Measurements from ENCODE around the gene GLI3. TPM values are rescaled to one million over a fixed set of nuclear protein-coding genes. Genes with fewer than 3 reads are reported as not detected.

GLI3 gene
- total RNA-seq, 6 experiments from 2014 or later, result 0.12 to 0.95 (median 0.21) TPM

- TF ChIP-seq POLR2A (IDR thresholded peaks at IDR 0.05), result no peak
- no peak for TF ChIP-seq CTCF (IDR thresholded peaks at IDR 0.05)
- Histone ChIP-seq H3K27ac (no peak overlapping the region), H3K36me3 (no peaks in the 10 kb centered on the region), H3K27me3 (no peaks in the 10 kb centered on the region), H3K4me1 (no peaks in the 10 kb centered on the region), H3K9me3 (no peaks in the 10 kb centered on the region), H3K4me3 (no peak overlapping the region)
- ATAC-seq (no peak), DNase-seq (no peak)
- 81% methylated on average over 12 of the region's 12 CpGs for WGBS (ENCODE audit: insufficient coverage, low coverage, low lambda C conversion rate, missing lambda C conversion rate)
- intact Hi-C loops (cut with DNase I), result no loop called here
These were observed 39.6 kb downstream of the GLI3 start for GRCh38 chr7:42197451-42197850.

- WGBS (ENCODE audit: insufficient coverage, low coverage, low lambda C conversion rate, missing lambda C conversion rate), result 73% methylated on average over 4 of the region's 4 CpGs
These were observed 42.8 kb downstream of the GLI3 start for GRCh38 chr7:42194238-42194637.

DNA sequence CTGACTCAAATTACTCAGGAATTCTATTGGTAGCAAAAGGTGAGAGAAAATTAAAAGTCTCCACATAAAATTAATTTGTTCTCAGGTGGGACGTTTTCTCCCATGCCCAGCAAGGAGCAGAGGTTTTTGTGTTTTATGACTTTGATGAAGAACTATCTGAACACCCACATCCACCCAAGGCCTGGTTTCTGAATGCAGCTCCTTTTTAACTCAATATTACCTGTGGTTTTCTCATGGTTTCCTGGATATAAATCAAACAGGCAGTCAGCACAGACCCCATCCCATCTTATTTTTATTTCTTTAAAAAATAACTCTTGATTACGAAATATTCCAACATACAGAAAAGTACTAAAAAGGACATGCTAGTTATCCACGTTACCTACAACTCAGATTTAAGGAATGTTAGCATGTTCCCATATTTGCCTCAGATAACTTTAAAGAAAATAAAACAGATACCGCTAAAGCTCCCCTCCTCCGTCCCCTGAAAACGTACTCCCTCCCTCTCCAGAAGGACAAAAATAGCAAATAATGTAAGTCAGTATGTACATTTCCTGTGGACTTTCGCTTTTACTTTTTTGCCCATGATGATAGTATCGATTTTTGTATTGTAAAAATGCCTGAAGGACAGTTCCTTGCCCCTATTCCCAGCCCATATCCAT is 43.4 kb downstream of the GLI3 start:
- TF ChIP-seq POLR2A (IDR thresholded peaks at IDR 0.05) (no peak), CTCF (IDR thresholded peaks at IDR 0.05) (no peak)
- Histone ChIP-seq H3K27ac (no peak overlapping the region), H3K36me3 (no peaks in the 10 kb centered on the region), H3K4me1 (no peaks in the 10 kb centered on the region), H3K4me3 (no peak overlapping the region), H3K9me3 (no peaks in the 10 kb centered on the region), H3K27me3 (no peaks in the 10 kb centered on the region)
- 42% methylated on average over 8 of the region's 8 CpGs for WGBS (ENCODE audit: insufficient coverage, low coverage, low lambda C conversion rate, missing lambda C conversion rate)
- intact Hi-C loops (cut with DNase I), result no loop called here
- ATAC-seq (no peak), DNase-seq (no peak)

More at GRCh38 chr7:42194238-42194637, 42.8 kb downstream of the GLI3 start:
- Histone ChIP-seq H3K4me3 (no peak overlapping the region), H3K27ac (no peak overlapping the region), H3K9me3 (no peaks in the 10 kb centered on the region), H3K36me3 (no peaks in the 10 kb centered on the region), H3K27me3 (no peaks in the 10 kb centered on the region), H3K4me1 (no peaks in the 10 kb centered on the region)
- ATAC-seq, result no peak
- TF ChIP-seq POLR2A (IDR thresholded peaks at IDR 0.05) (no peak), CTCF (IDR thresholded peaks at IDR 0.05) (no peak)
- intact Hi-C loops (cut with DNase I), result no loop called here
- DNase-seq, result no peak

GRCh38 chr7:42192851-42193461 is 44.1 kb downstream of the GLI3 start:
- H3K4me3 ChIP-seq, result no peak overlapping the region
- TF ChIP-seq CTCF (IDR thresholded peaks at IDR 0.05) (no peak), POLR2A (IDR thresholded peaks at IDR 0.05) (no peak)
- 38% methylated on average over 6 of the region's 7 CpGs for WGBS (ENCODE audit: insufficient coverage, low coverage, low lambda C conversion rate, missing lambda C conversion rate)
- H3K27ac ChIP-seq, result no peak overlapping the region
- no peaks in the 10 kb centered on the region for H3K9me3 ChIP-seq
- DNase-seq (no peak), ATAC-seq (no peak)
- intact Hi-C loops (cut with DNase I), result no loop called here
- H3K27me3 ChIP-seq, result no peaks in the 10 kb centered on the region
- no peaks in the 10 kb centered on the region for H3K36me3 ChIP-seq
- H3K4me1 ChIP-seq, result no peaks in the 10 kb centered on the region
